Astrocyte (in vitro differentiated cells and primary cell): Measurements from ENCODE around the gene ZNF394. TPM values are rescaled to one million over a fixed set of nuclear protein-coding genes. Genes with fewer than 3 reads are reported as not detected.

Experiments used
- DNase-seq: peaks from one replicate; pipeline ENCODE4 v3.0.0-alpha.2; 2010; ENCODE audit warnings: low read depth
- FAIRE-seq: peaks from 2 replicates; lab custom pipeline; 2011; peaks lifted over from hg19 to GRCh38; lab: Jason Lieb, UNC
- H2AFZ ChIP-seq: 2 replicates; pipeline ENCODE4 v1.6.0; 2012; ENCODE audit warnings: low read depth, low read length, inconsistent platforms
- H3K27ac ChIP-seq: 2 replicates; pipeline ENCODE4 v1.5.1; 2011; ENCODE audit warnings: low read depth, low read length, inconsistent platforms
- H3K27me3 ChIP-seq: 2 replicates; pipeline ENCODE4 v1.6.0; 2011; ENCODE audit warnings: low read length, inconsistent platforms; ENCODE audit not compliant: insufficient read depth
- H3K36me3 ChIP-seq: 2 replicates; pipeline ENCODE4 v1.5.1; 2011; ENCODE audit warnings: low read length, inconsistent platforms; ENCODE audit not compliant: insufficient read depth
- H3K4me1 ChIP-seq: 2 replicates; pipeline ENCODE4 v1.5.1; 2011; ENCODE audit warnings: low read length, inconsistent platforms; ENCODE audit not compliant: insufficient read depth
- H3K4me2 ChIP-seq: 2 replicates; pipeline ENCODE4 v1.6.0; 2012; ENCODE audit warnings: low read length, inconsistent platforms
- H3K4me3 ChIP-seq: 2 replicates; pipeline ENCODE4 v1.5.1; 2011; ENCODE audit warnings: low read depth, mild to moderate bottlenecking, low read length, inconsistent platforms; ENCODE audit not compliant: insufficient read depth
- H3K79me2 ChIP-seq: 2 replicates; pipeline ENCODE4 v1.6.0; 2012; ENCODE audit warnings: mild to moderate bottlenecking, low read length, inconsistent platforms; ENCODE audit not compliant: insufficient read depth
- H3K9ac ChIP-seq: 2 replicates; pipeline ENCODE4 v1.6.0; 2012; ENCODE audit warnings: mild to moderate bottlenecking, low read length, inconsistent platforms
- H3K9me3 ChIP-seq: 2 replicates; pipeline ENCODE4 v1.5.1; 2012; ENCODE audit warnings: low read depth, mild to moderate bottlenecking, low read length, inconsistent platforms; ENCODE audit not compliant: insufficient read depth
- H4K20me1 ChIP-seq: 2 replicates; pipeline ENCODE4 v1.6.0; 2012; ENCODE audit warnings: low read length, inconsistent platforms; ENCODE audit not compliant: insufficient read depth
- H3K27ac Mint-ChIP-seq: one replicate; pipeline ENCODE4 v1.8.0; 2021; ENCODE audit warnings: mild to moderate bottlenecking, mixed read lengths; ENCODE audit not compliant: unreplicated experiment
- H3K27me3 Mint-ChIP-seq: one replicate; pipeline ENCODE4 v1.8.0; 2021; ENCODE audit warnings: low read depth, mixed read lengths; ENCODE audit not compliant: unreplicated experiment
- H3K36me3 Mint-ChIP-seq: one replicate; pipeline ENCODE4 v1.8.0; 2021; ENCODE audit warnings: low read depth, mixed read lengths; ENCODE audit not compliant: unreplicated experiment
- H3K4me1 Mint-ChIP-seq: one replicate; pipeline ENCODE4 v1.8.0; 2021; ENCODE audit warnings: low read depth, mixed read lengths; ENCODE audit not compliant: unreplicated experiment
- H3K4me3 Mint-ChIP-seq: one replicate; pipeline ENCODE4 v1.8.0; 2021; ENCODE audit warnings: mild to moderate bottlenecking, moderate library complexity, mixed read lengths; ENCODE audit not compliant: unreplicated experiment
- H3K9me3 Mint-ChIP-seq: one replicate; pipeline ENCODE4 v1.8.0; 2021; ENCODE audit warnings: mild to moderate bottlenecking, mixed read lengths; ENCODE audit not compliant: unreplicated experiment
- CTCF ChIP-seq: IDR thresholded peaks from 2 replicates; pipeline ENCODE4 v1.5.1; 2011; ENCODE audit warnings: low read depth, mild to moderate bottlenecking, inconsistent platforms, low read length, moderate library complexity; ENCODE audit not compliant: insufficient read depth
- EZH2 ChIP-seq: IDR thresholded peaks from 2 replicates; pipeline ENCODE4 v1.6.1; 2012; ENCODE audit warnings: mild to moderate bottlenecking, low read length, inconsistent platforms; ENCODE audit not compliant: insufficient read depth
- total RNA-seq: library from RNA; stranded (reverse); gene quantifications from 2 replicates; pipeline ENCODE4 v1.2.1, GENCODE V29; 2021

ZNF394 gene
- total RNA-seq, 1 donor from 2014 or later, result 25.7 TPM

- Histone ChIP-seq H3K9ac (no peak overlapping the region), H3K4me3 (no peak overlapping the region), H3K9me3 (peaks cover 11% of the 10 kb centered on the region), H3K36me3 (peaks cover 12% of the 10 kb centered on the region), H3K4me1 (no peaks in the 10 kb centered on the region), H3K4me2 (no peak overlapping the region), H4K20me1 (no peaks in the 10 kb centered on the region), H2AFZ (no peak overlapping the region), H3K27ac (no peak overlapping the region), H3K27me3 (no peaks in the 10 kb centered on the region), H3K79me2 (no peaks in the 10 kb centered on the region)
- peaks cover 20% of the 10 kb centered on the region for H3K9me3 Mint-ChIP-seq
- FAIRE-seq (no peak), DNase-seq (no peak)
- no peak for TF ChIP-seq CTCF
- no peak for TF ChIP-seq EZH2
- no peak overlapping the region for H3K27ac Mint-ChIP-seq
- no peaks in the 10 kb centered on the region for H3K27me3 Mint-ChIP-seq
- peaks cover 1% of the 10 kb centered on the region for H3K4me1 Mint-ChIP-seq
- no peak overlapping the region for H3K4me3 Mint-ChIP-seq
- H3K36me3 Mint-ChIP-seq, result peaks cover 35% of the 10 kb centered on the region
These were observed 43.8 kb upstream of the ZNF394 start for GRCh38 chr7:99543916-99544315.

GRCh38 chr7:99543081-99543671 is 43.1 kb upstream of the ZNF394 start:
- H3K4me3 ChIP-seq, result no peak overlapping the region

More at GRCh38 chr7:99543081-99543671, 43.1 kb upstream of the ZNF394 start:
- DNase-seq (no peak), FAIRE-seq (no peak)
- Histone ChIP-seq H3K4me1 (no peaks in the 10 kb centered on the region), H3K79me2 (no peaks in the 10 kb centered on the region), H3K27me3 (no peaks in the 10 kb centered on the region), H3K9ac (no peak overlapping the region), H2AFZ (no peak overlapping the region), H3K36me3 (peaks cover 12% of the 10 kb centered on the region), H3K27ac (no peak overlapping the region), H3K9me3 (peaks cover 11% of the 10 kb centered on the region), H3K4me2 (no peak overlapping the region), H4K20me1 (no peaks in the 10 kb centered on the region)
- H3K9me3 Mint-ChIP-seq, result peaks cover 23% of the 10 kb centered on the region
- H3K4me3 Mint-ChIP-seq, result no peak overlapping the region
- peaks cover 34% of the 10 kb centered on the region for H3K36me3 Mint-ChIP-seq
- H3K4me1 Mint-ChIP-seq, result peaks cover 1% of the 10 kb centered on the region
- no peak overlapping the region for H3K27ac Mint-ChIP-seq
- no peaks in the 10 kb centered on the region for H3K27me3 Mint-ChIP-seq
- TF ChIP-seq CTCF (no peak), EZH2 (no peak)
